Hepatocyte (in vitro differentiated cells): Measurements from ENCODE around the gene INTS3.

ENCODE experiments used
- CTCF ChIP-seq: fragments of 200-600 bp; sonication (generic); IDR thresholded peaks from 2 replicates; pipeline ENCODE4 v1.5.1; 2016; ENCODE audit warnings: antibody characterized with exemption, mild to moderate bottlenecking; ENCODE audit not compliant: poor library complexity
- EZH2 ChIP-seq: fragments of 200-600 bp; sonication (generic); IDR thresholded peaks from 2 replicates; pipeline ENCODE4 v1.6.1; 2016; ENCODE audit warnings: antibody characterized with exemption, mild to moderate bottlenecking, borderline replicate concordance
- EZH2phosphoT487 ChIP-seq: fragments of 200-600 bp; sonication (generic); IDR thresholded peaks from one replicate; pipeline ENCODE4 v1.6.1; 2018; ENCODE audit warnings: antibody characterized with exemption, mild to moderate bottlenecking, low read depth, moderate library complexity; ENCODE audit not compliant: unreplicated experiment, severe bottlenecking

- TF ChIP-seq CTCF = no peak
- TF ChIP-seq EZH2phosphoT487 = no peak
- no peak for TF ChIP-seq EZH2
Observed at GRCh38 chr1:153795934-153796785, 68.3 kb downstream of the INTS3 start.
